Measurements from ENCODE around the gene FAM53A.

Gene FAM53A

DNA sequence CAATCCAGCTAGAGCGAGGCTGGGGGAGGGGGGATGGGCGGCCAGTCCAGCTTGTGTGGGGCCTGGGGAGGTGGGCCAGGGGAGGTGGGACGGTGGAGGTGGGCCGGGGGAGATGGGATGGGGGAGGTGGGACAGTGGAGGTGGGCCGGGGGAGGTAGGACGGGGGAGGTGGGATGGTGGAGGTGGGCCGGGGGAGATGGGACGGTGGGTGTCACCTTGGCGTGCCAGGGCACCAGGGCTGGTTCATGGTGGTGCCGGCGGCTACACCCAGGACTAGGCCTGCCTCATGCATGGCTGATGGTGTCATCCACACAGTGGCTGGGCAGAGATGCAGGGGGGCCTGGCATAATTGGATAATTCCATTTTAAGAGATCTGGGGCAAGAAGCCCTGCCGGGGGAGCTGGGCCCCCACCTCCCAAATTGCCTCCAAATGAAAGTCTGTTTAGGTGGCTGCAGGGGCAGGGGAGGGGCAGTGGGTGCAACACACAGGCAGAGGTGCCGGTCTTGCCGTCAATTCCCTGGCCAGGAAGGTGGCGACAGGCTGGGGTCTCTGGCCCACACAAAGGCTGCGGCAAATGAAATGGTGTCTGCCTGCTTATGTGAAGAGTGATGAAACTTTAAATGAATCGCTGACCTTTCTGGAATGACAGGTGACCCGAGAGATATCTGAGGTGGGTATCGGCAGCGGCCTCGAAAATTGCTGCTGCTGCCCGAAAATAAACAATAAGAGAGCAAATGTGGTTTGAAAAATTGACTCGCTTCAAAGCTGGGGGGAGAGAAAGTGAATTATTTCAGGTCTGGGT is 82.1 kb downstream of the FAM53A start:
- no peak for DNase-seq

DNA sequence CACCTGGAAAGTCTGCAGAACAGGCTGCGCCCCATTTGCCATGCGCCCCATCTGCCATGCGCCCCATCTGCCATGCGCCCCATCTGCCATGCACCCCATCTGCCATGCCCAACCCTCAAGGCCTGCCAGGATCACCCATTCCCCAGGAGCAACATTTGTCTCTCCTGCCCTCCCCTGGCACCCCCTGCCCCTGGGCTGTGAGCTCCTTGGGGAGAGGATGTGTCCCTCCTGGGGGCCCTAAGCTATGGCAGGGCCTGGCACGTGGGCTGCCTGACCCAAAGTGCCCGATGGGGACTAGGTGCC is 82.6 kb downstream of the FAM53A start:
- DNase-seq, result no peak

DNA sequence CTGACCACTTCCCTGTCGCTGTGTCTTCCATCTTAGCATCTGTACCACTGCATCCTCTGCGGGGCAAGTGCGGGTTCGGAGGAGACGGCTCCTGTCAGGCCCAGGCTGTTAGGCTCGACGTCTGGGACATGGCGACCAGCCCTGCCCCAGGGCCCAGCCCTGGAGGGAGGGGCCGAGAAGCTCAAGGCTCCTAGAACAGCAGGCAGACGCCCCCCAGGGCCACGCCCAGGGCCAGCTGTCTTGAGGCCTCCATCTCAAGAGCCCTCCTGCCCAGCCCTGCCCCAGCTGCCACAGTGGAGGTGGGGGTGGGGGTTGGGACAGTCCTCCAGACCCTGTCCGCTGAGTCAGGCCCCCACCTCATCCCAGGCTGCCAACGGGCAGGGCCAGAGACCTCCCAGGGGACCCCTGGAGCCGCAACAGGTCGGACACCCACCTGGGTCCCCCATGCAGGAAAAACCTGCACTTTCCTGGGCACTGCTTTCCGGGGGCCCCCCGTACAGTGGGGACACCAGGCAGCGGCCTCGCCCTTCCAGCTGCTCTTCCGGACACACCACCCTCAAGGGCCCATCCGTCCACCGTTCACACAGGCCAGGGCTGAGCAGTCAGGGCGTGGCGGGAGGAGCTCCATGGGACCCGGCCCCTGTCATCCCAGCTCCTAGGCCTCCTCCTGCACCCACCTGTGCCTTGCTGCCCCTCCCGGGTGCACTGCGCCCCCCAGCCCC is 83.1 kb downstream of the FAM53A start:
- no peak for DNase-seq

DNA sequence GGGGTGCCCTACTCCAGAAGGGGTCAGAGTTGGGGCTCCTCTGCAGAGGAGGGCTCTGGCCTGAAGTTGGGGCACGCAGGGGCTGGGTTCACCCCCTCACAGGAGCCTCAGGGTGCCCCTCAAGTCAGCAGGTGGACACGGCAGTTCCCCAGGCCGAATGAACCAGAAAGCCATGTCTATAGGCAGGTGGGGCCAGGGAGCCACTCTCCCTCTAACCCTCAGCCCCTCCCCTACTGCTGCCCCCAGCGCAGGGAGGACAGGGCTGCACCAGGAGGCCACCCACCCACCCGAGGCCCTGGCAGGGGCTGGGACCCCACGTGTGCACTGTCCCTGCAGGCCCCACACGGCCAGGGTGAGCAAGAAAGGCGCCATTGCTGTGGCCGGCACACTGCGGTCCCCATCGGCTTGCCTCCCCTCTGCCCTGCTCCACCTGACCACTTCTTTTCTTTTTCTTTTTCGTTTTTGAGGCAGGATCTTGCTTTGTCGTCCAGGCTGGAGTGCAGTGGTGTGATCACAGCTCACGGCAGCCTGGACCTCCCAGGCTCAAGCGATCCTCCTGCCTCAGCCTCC is 83.8 kb downstream of the FAM53A start:
- DNase-seq, result no peak

DNA sequence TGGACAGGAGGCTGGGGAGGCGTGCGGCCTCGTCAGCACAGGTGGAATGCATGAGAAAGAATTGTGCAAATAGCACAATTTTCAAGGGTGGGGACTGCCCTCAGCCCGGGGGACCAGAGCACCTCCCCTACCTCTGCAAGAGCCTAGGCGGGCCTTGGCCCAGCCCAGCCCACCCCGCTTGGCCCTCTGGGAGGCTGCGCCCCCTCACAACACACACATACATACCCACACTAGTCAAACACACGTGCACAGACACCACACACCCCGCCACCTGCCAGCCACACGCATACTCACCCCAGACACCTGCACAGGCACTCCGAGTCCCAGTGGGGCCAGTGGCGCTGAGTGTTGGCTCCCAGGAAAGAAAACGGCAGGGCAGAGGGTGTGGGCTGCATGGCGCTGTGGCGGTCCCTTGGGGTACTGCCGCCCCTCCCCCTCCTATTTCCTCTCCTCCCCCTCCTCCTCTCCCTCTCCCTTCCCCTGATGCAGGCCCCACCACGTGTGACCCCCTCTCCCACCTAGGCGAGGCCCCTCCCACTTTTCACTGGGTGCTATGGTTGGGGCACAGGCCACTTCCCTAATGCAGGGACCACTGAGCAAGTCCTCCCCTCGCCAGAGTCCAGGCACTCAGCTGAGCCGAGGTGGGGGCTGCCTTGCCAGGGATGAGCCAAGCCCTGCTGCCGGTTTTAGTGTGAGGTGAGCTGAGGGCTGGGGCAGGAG is 84.5 kb downstream of the FAM53A start:
- DNase-seq, result no peak

DNA sequence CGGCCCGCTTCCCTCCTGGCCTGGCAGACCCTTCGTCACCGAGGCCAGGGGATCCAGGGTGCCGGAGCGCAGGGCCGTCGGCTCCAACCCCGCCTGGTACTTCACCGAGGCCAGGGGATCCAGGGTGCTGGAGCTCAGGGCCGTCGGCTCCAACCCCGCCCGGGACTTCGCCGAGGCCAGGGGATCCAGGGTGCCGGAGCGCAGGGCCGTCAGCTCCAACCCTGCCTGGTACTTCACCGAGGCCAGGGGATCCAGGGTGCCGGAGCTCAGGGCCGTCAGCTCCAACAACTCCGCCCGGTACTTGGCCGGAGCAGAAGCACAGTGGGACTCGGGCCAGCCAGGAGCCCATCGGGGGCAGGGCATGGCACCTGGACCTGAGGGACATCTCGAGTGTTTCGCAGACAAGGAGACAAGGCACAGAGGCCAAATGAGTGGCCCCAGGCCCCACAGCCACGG is 85.1 kb downstream of the FAM53A start:
- DNase-seq, result no peak

DNA sequence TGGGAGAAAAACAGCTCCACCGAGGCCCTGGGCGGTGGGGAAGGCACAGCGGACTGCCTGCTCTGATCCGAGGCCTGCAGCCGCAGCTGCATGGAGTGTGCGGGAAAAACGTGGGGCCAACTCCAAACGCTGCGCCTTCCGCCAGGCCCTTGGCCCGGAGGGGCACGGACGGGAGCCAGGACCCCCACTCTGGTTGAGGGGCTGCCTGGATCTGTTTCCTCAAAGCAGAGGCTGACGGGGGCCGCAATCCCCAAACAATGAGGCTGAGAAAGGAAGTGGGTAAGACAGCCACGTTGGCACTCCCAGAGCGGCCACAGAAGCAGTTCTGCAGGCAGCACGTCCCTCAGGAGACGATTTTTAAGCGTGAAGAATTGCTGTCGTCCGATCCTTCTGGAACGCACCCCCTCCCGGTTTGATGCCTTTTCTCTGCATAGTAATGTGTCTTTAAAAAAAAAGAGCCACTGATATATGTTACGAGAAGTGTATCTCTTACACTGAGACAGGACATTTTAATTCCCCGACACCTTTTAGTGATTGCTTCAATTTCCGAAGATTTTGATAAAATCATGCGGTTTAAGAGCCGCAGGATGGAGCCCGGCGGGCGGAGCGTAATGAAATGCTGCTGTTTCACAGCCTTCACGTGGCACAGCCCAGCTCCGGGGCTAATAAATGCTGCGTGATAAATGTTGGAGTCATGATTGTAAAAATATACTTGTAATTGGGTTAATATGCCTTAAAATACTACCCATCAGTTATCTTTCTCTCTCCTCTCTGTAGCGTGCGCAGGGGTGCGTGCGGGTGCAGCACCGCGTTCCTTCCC is 85.7 kb downstream of the FAM53A start:
- DNase-seq, result no peak

DNA sequence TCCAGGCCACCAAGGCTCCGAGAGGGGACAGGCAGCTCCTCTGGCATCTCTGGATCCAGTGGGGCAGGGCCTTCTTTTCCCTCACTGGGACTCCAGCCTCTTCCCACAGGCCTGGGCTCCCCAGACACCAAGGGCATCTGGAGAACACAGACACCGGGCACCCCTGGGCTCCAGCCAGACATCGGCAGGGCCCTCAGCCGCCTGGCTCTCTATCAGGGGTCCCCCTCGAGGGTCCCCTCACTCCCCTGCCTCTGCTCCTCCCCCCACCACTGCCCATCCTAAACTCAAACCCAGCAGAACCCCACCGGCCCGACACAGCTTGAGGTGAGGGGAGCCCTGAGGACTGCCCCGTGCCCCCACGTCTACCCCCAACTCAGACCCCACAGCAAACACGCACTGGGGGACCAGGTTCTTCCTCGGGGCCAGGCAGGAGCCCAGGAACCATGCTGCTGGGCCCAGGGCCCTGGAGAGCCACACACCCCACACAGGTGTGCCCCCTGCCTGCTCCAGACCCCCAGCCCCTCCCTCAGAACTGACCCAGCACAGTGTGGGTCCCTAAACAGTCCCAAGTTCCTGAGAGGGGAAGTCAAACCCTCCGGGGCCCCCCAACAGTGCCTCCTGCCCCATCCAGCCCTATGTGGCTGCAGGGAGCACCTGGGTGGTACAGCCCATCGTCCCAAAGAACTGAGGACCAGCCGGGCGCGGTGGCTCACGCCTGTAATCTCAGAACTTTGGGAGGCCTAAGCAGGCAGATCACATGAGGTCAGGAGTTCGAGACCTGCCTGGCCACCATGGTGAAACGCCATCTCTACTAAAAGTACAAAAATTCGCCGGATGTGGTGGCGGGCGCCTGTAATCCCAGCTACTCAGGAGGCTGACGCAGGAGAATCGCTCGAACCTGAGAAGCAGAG is 86.8 kb downstream of the FAM53A start:
- no peak for DNase-seq

DNA sequence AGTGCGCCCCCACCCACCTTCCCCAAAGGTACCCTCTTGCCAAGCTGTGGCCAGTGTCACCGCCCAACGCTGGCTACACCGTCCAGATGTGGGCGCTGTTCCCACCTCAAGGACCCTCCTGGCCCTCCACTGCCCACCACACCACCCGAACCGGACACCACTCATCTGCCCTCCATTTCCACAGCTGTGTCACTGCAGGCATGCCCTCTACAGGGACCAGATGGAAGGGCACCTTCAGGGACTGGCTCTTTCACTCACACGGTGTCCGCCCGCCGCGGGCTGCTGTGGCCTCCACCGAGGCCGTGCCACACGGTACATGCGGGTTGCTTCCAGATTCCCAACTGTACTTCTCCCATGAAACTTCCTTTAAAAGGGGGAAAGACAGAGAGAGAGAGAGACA is 87.7 kb downstream of the FAM53A start:
- no peak for DNase-seq

DNA sequence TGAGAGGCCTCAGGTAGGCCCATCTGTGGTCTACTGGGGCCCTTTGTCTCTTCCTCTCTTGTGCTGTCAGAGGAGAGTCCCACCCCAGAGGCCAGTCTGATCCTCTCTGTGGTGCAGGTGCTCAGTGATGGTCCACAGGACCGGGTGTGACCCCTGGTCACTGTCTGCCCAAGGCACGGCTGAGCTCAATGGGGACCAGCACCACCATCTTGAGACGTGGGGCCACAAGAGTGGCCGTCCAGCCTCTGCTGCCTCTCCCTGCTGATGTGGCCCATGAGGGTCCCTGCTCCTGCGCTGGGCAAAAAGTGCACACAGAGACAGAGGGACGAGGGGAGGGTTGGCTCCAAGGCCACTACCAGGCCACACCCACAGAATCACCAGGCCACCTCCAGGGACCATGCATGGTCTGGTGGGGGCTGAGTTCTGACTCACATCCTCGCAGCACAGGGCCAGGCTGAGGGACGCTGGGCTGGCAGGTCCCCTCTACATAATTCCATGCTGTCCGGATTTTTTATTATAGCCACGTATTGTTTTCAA is 88.3 kb downstream of the FAM53A start:
- DNase-seq, result no peak

DNA sequence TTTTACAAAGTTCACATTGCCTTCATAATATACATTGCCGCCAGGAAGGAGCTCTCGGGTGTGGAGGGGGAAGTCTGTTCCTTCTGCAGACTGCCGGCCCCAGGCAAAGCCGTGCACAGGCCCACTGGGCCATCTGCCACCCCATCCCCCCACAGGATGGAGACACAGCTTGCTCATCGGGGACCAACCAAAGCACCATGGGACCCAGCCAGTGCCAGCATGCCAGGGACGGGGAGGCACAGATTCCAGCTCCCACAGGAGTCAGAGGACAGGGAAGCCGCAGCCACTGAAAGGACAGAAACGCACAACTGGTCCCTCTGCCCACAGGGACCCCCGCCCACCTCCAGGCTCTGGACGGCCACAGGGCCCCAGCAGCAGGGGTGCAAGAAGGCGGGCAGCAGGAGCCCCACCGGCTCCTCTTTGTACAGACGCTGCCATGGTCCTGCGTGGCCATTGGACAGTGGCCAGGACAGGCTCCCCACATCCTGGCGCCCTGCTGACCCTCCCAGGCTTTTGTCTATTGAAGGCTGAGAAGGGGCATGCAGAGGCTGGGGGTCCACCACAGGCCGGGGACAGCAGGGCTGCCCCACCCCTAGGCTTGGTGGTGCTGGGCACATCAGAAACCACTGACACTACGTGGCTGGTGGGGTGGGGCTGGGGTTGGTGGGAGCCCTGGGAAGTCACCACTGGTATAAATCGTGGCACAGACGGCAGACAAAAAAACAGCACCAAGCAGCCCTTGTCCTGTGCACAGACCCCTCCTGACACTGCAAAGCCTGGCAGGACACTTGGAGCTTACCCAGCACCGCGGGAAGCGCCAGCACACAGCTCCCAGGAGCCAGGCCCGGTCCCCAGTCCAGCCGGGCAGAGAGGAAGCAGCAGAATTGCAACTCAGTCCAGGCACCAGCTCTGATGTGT is 89.0 kb downstream of the FAM53A start:
- no peak for DNase-seq

DNA sequence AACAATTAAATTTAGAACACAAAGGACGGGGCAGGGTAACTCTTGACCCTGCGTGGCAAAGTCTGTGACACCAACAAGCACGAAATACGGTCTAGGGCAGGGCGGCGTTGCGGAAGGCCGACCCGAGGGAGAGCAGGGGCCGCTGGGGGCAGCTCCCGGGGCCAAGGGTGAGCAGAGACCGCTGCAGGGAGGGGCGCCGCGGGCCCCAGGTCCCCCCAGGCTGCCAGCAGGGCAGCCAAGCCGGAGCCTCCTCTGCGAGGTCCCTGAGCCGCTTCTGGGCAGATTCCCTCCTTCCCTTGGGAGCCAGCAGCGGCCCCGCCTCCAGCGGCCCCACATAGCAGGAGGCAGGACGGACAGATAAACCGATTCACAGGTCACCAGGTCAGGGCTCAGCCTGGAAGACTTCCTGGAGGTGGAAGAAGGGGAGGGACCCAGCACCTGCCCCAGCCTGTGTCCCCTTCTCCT is 90.2 kb downstream of the FAM53A start:
- no peak for DNase-seq

DNA sequence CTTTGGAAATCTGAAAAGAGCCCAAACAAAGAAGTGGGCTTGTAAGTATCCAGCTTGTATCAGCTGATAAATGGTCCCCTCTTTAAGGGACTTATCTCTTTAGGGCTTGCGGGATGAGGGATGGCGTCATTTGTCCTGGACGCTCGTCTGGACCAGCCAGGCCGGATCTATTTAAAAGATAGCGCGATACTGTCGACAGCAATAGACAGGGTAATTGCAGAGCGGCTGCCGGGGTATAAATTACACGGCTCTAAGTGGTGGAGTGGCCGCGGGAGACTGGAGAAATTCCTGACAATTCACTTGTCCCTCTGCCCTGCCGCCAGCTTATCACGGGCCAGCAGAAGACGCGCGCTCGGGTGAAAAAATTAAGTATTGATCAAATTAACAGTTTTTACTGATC is 90.7 kb downstream of the FAM53A start:
- DNase-seq, result no peak

DNA sequence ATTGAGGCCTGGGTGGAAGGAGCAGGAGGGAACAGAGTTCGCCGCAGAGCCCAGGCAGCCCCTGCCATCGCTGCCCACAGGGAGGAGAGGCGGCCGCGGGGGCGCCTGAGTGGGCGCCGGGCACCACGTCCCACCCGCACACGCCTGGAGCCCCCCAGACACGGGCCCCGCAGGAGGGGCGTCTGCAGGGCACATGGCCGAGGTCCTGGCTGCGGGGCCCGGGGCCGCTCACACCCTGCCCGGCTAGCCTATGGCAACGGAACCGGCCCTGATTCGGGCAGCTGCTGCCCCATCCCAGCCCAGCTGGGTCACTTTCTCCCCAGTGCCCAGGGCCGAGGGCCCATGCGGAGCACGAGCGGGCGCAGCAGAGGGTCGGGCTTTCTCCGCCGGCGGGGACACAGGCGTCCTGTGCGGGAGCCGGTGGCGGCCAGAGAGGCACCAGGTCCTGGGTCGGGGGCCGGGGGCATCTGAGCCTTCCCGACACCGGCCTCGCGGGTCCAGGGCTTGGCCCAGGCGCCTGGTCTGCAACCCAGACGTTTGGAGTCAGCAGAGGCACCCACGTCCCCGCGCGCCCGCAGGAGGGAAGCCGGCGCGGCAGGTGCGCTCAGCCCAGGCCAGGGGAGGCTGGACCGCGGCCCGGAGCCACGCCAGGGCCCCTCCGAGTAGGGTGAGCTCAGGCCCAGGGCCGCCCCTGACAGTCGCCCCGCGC is 91.2 kb downstream of the FAM53A start:
- DNase-seq, result no peak

DNA sequence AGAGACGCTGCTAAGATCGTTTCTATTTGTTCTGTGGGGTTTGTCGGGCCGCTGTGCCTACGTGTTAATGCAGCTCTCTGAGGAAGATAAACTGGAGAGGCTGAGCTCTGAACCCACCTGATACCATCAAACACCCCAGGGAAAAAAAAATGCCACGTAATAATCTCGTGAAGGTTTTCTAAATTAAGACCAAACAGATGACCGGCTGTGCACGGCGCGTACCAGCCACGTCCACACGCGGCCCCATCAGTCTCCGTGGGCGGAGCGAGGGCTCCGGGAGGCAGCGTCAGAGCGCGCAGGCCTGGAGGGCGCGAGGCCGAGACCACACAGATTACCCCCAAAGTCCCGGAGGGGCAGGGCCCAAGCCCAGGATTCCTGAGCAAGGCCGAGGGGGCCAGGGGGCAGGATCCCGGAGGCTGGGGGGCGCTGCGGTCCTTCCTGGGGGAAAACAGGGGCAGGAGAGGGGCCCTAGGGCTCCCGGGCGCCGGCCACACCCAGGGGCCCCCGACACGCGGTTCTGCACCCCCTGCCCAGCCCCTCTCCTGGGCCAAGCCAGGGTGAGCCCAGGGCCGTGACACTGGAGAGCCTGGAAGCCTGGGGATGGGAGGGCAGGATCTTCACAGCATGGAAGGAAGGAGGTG is 91.9 kb downstream of the FAM53A start:
- DNase-seq, result no peak

DNA sequence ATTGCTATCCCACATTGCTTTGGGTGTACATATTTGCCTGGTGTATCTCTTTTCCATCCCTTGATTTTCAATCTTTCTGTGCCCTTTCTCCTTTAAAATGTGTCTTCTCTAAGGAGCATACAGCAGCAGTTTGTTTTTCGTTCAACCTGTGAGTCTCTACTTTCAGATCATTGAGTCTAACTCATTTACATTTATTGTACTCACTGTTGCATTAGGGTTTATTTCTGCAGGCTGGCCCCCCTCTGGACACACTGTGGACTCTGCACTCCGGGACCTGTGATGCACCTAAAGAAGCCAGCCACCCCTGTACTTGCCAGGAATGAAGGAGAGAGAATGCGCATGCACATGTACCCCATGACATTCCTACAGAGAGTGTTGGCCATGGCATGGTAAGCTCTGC is 93.0 kb downstream of the FAM53A start:
- no peak for DNase-seq

DNA sequence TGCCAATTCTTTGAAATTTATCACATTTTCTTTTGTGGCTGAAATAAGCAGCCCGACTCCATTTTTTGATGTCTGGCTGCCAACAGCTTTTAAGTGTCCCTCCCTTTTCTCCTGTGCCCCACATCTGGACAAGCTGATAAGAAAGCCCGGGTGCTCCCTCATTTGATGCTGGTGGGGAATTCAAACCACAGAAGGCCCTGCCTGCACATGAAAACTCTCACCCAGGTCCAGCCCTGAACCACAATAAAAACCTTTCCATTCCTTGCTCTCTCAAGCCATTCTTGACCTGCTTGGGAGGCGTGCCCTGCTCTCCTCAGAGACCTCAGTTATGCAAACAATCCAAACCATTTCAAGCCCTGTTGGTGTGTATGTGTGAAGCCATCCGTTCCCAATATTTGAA is 93.9 kb downstream of the FAM53A start:
- DNase-seq, result no peak
